HEK293T (cell line): ENCODE results near the gene ADAMTS18.

Experiments
- CTCF ChIA-PET: fragments of 350-600 bp; formaldehyde crosslinking; extraction: SDS; loops from one replicate; lab custom pipeline; 2021; ENCODE audit warnings: antibody characterized with exemption, inconsistent platforms; lab: Yijun Ruan, JAX
- POLR2A ChIA-PET: fragments of 350-600 bp; formaldehyde crosslinking; extraction: SDS; loops from one replicate; lab custom pipeline; 2020; ENCODE audit warnings: antibody characterized with exemption, inconsistent platforms; lab: Yijun Ruan, JAX
- DNase-seq: peaks from one replicate; pipeline ENCODE4 v3.0.0; 2012; ENCODE audit warnings: mixed read lengths; ENCODE audit errors: extremely low spot score
- ARNT ChIP-seq: fragments of 450-650 bp; IDR thresholded peaks from 2 replicates; pipeline ENCODE4 v1.6.1; 2017; ENCODE audit warnings: mild to moderate bottlenecking
- BHLHE40 ChIP-seq: fragments of 450-650 bp; IDR thresholded peaks from 2 replicates; pipeline ENCODE4 v1.6.1; 2016; ENCODE audit warnings: mild to moderate bottlenecking, moderate library complexity, borderline replicate concordance
- CTBP1 ChIP-seq: fragments of 450-650 bp; IDR thresholded peaks from 2 replicates; pipeline ENCODE4 v1.6.1; 2016; ENCODE audit warnings: borderline replicate concordance
- ELF4 ChIP-seq: fragments of 450-650 bp; IDR thresholded peaks from 2 replicates; pipeline ENCODE4 v1.6.1; 2017; ENCODE audit warnings: antibody characterized with exemption
- FOXA1 ChIP-seq: fragments of 450-650 bp; IDR thresholded peaks from 2 replicates; pipeline ENCODE4 v1.6.1; 2016; ENCODE audit warnings: mild to moderate bottlenecking
- FOXK2 ChIP-seq: fragments of 450-650 bp; IDR thresholded peaks from 2 replicates; pipeline ENCODE4 v1.6.1; 2016; ENCODE audit warnings: mild to moderate bottlenecking
- FOXM1 ChIP-seq: fragments of 450-650 bp; IDR thresholded peaks from 2 replicates; pipeline ENCODE4 v1.6.1; 2017; ENCODE audit warnings: mild to moderate bottlenecking, borderline replicate concordance
- HDGF ChIP-seq: fragments of 450-650 bp; IDR thresholded peaks from 2 replicates; pipeline ENCODE4 v1.6.1; 2017; ENCODE audit warnings: antibody characterized with exemption, borderline replicate concordance
- L3MBTL2 ChIP-seq: fragments of 450-650 bp; conservative IDR thresholded peaks from 2 replicates; pipeline ENCODE4 v1.6.1; 2016; ENCODE audit warnings: mild to moderate bottlenecking
- LEF1 ChIP-seq: fragments of 450-650 bp; IDR thresholded peaks from 2 replicates; pipeline ENCODE4 v1.6.1; 2017; ENCODE audit warnings: mild to moderate bottlenecking, borderline replicate concordance
- NFRKB ChIP-seq: fragments of 450-650 bp; IDR thresholded peaks from 2 replicates; pipeline ENCODE4 v1.6.1; 2016; ENCODE audit warnings: mild to moderate bottlenecking, moderate library complexity
- PKNOX1 ChIP-seq: fragments of 450-650 bp; IDR thresholded peaks from 2 replicates; pipeline ENCODE4 v1.6.1; 2016
- SP1 ChIP-seq: fragments of 450-650 bp; IDR thresholded peaks from 2 replicates; pipeline ENCODE4 v1.6.1; 2017
- SUZ12 ChIP-seq: fragments of 450-650 bp; IDR thresholded peaks from 2 replicates; pipeline ENCODE4 v1.6.1; 2016; ENCODE audit warnings: mild to moderate bottlenecking
- TARDBP ChIP-seq: fragments of 450-650 bp; IDR thresholded peaks from 2 replicates; pipeline ENCODE4 v1.6.1; 2016
- ZNF384 ChIP-seq: fragments of 450-650 bp; IDR thresholded peaks from 2 replicates; pipeline ENCODE4 v1.6.1; 2016

Gene ADAMTS18

GRCh38 chr16:77304134-77304533 is 130.7 kb downstream of the ADAMTS18 start:
- DNase-seq: no peak
- ChIA-PET POLR2A (interaction anchor here (1.2 to 1.4 kb wide), 2 partner anchors 14 to 205 kb away, joined by 3 to 4 read pairs; no protein-coding TSS in a partner anchor), CTCF (interaction anchor here (1.1 kb wide), 1 partner anchor 67 kb away, joined by 5 read pairs; no protein-coding TSS in a partner anchor)
- no peak for TF ChIP-seq CTBP1
- TF ChIP-seq L3MBTL2: no peak
- no peak for TF ChIP-seq ZNF384
- no peak for TF ChIP-seq SUZ12

GRCh38 chr16:77302674-77303073 is 132.2 kb downstream of the ADAMTS18 start:
- CTCF ChIA-PET: no interaction called here
- no peak for DNase-seq
- TF ChIP-seq ELF4 (no peak), ARNT (no peak), CTBP1 (no peak), SP1 (no peak), PKNOX1 (no peak), TARDBP (no peak), NFRKB (no peak), FOXA1 (no peak), SUZ12 (no peak), LEF1 (no peak)
- POLR2A ChIA-PET: no interaction called here

DNA sequence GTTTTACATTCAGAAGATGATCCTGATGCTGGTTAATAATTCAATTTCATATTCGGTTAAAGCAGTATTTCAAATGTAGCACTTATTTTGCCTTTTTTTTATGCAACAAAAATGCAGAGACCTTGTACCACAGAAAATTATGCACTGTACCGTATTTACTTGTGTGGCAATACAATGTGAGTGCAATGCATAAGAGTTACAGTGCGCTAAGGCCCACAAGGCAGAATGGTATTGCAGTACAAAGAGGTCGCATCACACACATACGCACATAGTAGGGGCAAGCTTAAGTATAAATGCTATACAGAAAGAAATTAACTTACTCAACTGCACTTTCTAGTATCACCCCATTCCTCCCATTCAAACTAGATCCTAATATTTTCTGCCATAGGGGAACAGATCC is 132.6 kb downstream of the ADAMTS18 start:
- ChIA-PET CTCF (no interaction called here), POLR2A (no interaction called here)
- TF ChIP-seq PKNOX1 (no peak), FOXM1 (no peak), SP1 (no peak), TARDBP (no peak), ELF4 (no peak), LEF1 (no peak)
- DNase-seq: no peak

- CTCF ChIA-PET: interaction anchor here (1.0 kb wide), 1 partner anchor 286 kb away, joined by 4 read pairs; no protein-coding TSS in a partner anchor
These were observed 134.6 kb downstream of the ADAMTS18 start for GRCh38 chr16:77300256-77300655.

DNA sequence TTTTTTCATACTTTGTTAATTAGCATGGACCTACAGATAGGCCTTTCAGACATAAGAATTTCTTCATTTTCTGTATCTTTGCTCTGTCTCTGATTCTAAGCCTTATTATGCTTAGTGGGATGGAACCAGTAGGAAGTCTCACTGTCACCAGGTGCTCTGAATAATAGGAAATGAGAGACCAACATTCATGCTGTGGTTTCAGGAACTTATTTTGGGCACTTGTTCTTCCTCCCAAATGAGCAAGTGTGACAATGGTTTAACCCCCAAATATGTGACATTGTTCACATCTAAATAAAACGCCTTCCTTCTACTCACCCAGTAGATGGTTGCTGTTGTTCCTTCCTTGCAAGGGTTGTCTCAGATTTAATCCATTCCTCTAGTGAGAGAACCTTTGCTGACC is 135.4 kb downstream of the ADAMTS18 start:
- no peak for DNase-seq
- ChIA-PET CTCF (interaction anchor here (1.0 kb wide), 1 partner anchor 287 kb away, joined by 4 read pairs; no protein-coding TSS in a partner anchor), POLR2A (no interaction called here)
- TF ChIP-seq ARNT (no peak), FOXA1 (no peak), TARDBP (no peak), PKNOX1 (no peak), FOXM1 (no peak), HDGF (no peak), NFRKB (no peak), ELF4 (no peak), CTBP1 (no peak), L3MBTL2 (no peak), SP1 (no peak), FOXK2 (no peak), ZNF384 (no peak), SUZ12 (no peak), BHLHE40 (no peak), LEF1 (no peak)

More at GRCh38 chr16:77300256-77300655, 134.6 kb downstream of the ADAMTS18 start:
- POLR2A ChIA-PET: no interaction called here
- DNase-seq: no peak
- TF ChIP-seq BHLHE40: no peak
- no peak for TF ChIP-seq FOXK2

GRCh38 chr16:77298418-77299360 is 136.1 kb downstream of the ADAMTS18 start:
- no peak for TF ChIP-seq HDGF
- no peak for TF ChIP-seq BHLHE40
- no peak for TF ChIP-seq FOXK2
- no peak for TF ChIP-seq PKNOX1
- no peak for TF ChIP-seq ARNT
- TF ChIP-seq NFRKB: no peak
- no peak for TF ChIP-seq FOXA1
- no peak for TF ChIP-seq ZNF384
- TF ChIP-seq L3MBTL2: no peak
- TF ChIP-seq TARDBP: no peak
- no peak for TF ChIP-seq ELF4
- no peak for TF ChIP-seq FOXM1
- TF ChIP-seq CTBP1: no peak
- no peak for TF ChIP-seq LEF1
- TF ChIP-seq SP1: no peak
- no peak for TF ChIP-seq SUZ12
- CTCF ChIA-PET: no interaction called here
- no peak for DNase-seq
- POLR2A ChIA-PET: no interaction called here
